HG02610 (cell line): Measurements from ENCODE around the gene OGDHL.
"Not testable (repeated sequence)": the region's sequence is repeated elsewhere in the genome, so short reads cannot be mapped to it uniquely, and the experiment has no call there.

Experiments
- ATAC-seq: cut with Tn5 transposase; IDR thresholded peaks from one replicate; pipeline ENCODE4 v1.9.1; 2021; ENCODE audit warnings: mild to moderate bottlenecking, moderate library complexity; ENCODE audit not compliant: unreplicated experiment

OGDHL gene

DNA sequence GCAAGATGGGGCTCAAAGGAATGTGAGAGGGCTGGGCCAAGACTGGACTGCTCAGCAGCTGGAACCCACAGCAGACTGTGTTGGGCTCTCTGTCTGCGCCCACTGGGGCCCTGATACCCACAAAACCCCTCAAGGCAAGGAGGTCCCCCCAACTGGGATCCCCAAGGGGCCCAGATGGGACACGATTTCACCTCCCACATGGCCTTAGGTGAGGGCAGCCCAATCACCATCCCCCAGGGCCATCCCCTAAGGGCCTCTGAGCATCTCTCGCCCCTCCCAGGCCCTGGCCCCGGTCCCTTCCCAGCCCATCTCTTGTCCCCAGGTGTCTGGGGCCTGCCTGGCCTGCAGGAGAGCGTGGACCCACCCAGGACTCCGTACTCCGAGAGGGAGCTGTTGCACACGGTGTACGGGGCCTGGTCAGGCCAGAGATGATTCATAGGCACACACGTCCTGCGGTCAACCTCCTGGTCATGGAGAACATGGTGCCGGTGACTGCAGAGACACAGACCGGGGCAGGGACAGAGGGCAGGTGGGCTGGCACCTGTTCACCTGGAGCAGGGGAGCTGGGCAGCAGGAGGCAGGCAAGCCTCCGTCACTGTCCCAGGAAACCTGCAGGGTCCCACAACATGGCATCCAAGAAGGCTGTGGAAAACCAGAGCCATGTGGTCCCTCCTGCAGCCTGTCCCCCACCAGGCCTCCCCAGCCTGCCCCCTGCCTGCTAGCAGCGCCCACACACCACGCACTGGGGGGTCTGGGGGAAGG, 21.6 kb downstream of the OGDHL start:
- ATAC-seq, result no peak

DNA sequence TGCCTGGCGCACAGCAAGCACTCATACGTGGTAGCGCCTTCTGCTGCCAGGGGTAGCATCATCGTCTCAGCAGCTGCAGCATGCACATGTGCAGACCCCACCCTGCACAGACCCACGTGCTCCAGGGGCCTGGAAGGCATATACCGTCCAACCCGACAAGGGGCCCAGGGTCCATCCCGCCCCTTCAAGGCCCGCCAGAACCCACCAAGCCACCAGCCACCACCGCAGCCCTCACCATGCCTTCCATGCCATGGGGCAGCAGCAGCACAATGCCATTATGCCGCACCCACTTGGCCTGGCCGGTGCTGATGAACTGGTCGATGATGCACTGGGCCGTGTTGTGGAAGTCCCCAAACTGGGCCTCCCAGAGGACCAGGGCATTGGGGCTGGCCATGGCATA, 22.7 kb downstream of the OGDHL start:
- ATAC-seq, result no peak

DNA sequence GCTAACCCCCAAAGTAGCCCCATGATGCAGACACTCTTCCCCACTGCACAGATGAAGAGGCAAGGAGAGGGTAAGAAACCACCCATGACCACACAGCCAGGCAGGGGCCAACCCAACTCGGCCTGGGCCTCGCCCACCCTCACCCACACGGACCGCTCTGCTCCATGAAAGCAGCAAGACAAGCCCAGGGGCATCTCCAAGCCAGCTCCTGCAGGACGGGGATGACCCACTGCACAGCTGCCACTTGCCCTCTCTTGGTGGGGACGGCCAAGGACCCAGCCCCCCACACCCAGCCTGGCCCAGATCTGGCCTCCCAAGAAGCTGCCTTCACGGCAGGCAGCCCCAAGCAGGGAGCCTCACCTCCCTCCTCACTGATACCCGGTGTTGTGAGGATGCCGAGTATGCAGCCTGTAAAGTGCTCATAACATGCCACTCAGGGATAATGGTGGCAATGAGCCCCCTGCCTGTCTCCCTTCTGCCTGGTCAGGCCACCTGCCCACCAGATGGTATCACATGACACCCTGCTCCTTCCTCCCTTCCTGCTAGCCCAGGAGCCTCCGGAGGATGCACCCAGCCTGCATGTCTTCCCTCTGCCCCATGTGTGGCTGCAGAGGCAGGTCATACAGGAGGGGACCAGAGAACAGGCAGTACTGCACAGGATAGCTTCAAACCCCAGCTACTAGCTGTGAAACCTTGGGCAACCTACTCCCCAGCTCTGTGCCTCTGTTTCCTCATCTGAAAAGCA, 23.3 kb downstream of the OGDHL start:
- ATAC-seq, result no peak

DNA sequence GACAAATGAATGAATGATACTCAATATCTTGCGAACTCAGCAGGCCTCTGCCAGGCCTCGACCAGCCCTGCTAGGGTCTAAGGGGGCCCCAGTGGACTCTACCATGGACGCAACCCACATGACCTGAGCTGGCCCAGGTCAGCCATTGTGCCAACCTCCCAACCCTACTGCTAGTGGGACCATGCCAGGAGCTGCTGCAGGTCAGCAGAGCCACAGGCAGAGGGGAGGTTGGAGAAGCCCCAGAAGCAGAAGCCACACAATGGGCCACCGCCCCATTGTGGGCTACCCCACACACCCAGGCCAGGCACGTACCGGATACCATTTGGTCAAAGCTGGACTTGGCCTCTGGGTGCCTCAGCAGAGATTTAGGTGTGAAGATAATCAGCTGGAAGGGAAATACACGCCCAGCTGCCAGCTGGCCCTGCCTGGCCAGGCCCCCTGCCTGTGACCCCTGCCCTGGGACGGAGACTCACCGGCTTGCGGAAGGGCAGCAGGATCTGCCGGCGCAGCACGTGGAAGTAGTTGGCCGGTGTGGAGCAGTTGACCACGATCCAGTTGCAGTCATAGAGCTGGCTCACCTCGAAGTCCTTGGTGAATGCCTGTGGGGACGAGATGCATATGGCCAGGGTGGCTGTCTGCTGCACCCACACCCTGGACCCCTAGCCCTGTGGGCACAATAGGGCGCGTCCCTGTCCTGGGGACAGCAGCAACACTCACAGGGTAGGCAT, 24.5 kb downstream of the OGDHL start:
- ATAC-seq, result no peak

DNA sequence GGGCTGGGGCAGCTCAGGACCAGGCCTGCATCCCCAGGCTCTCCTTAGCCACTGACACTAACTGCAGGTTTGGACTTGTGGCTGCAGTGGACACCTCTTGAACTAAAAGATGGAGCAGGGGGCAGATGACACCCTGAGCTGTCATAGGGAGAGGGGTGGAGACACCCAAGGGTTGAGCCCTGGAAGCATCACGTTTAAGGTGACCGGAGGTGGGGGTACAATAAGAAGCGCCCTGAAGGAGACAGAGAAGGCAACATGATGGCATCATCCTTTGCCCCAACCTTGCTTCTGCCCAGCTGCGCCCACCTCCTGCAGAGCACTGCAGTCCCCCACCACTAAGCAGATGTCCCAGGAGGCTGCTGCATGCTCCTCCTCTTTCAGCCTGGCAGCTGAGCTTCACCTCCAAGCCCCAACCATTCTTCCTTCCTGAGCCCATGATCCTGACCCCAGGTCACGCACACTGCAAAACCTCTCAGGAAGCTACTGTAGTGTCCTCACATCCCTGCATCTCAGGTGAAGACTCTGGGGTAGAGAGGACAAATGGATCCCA, 25.5 kb downstream of the OGDHL start:
- ATAC-seq, result no peak

DNA sequence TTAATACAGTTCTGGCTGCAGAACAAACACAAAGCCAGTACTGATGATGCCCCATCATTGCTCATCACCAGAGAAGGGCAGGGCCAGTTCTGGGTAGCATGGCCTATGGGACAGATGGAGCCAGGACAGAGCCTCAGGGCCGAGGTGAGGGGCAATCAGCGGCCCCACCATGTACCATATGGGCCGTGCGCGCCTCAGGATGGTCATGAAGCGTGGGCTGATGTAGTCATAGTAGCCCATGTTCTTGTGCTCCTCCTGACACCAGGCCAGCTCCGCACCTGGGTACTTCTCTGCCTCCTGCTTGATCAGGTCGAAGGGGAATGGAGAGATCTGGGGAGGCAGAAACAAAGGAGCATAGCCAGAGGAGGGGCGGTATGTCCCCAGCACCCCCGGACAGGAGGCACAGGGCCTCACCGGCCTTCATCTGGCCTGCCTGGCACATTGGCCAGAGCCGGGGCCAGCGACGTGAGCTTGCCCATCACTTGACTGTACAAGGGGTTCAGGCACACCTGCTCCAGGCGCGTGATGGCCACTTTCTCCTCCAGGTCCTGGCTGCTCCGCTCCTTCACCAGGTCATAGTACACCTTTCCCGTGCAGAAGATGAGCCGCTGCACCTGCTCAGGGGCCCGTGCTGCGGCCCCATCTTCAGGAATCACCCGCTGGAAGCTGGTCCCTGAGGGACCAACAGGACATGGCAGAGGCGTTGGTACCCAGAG, 26.1 kb downstream of the OGDHL start:
- no peak for ATAC-seq

DNA sequence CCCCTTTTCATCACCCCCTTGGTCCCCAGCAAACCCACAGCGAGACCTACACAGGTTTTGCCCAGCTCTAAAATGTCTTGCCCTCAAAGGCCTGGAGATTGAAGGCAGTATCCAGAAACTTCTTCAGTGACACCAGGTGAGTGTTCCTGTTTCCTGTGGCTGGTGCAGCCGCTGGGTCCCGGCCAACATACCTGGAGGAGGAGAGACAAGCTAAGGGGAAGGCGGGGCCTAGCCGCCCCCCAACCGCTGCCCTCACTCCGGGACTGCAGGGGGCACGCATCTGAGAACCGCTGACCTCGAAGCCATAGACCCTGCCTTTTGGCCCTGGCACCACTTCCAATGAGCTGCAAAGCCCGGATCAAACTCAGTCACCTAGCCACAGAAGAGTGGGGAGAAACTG, 27.0 kb downstream of the OGDHL start:
- no peak for ATAC-seq

DNA sequence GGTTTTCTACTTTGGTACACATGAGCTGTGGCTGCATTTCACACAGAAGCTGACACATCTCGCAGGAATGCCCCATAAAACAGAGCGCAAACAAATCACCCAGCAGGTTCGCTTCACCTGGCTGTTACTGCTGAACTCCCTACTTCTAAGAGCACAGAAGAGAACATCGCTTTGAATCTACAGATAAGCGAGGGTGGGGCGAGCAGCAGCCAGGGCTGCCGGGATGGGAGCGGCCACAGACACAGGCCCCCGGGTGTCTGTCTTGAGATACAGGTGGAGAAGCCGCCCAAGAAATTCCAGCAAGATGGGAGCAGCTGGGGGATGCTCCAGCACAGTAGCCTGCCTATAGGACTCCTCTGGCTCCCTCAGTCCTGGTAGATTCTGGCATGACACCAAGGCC, 27.4 kb downstream of the OGDHL start:
- no peak for ATAC-seq

DNA sequence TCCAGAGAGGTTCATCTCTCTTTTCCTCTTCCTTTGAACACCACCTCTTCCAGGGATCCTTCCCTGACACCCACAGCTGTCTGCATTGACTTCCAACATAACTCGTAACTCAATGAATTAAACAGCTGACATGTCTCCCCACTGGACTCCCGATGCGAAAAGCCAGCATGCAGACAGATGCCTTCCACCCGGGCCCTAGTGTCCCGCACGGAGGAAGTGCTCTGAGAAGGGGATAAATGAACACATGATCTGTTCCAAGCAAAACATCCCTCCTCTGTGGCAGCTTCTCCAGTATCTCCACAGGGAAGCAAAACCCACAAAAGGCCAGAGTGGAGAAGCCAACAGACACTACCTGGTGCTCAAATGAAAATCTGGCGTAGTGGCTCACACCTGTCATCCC, 28.3 kb downstream of the OGDHL start:
- ATAC-seq, result no peak

DNA sequence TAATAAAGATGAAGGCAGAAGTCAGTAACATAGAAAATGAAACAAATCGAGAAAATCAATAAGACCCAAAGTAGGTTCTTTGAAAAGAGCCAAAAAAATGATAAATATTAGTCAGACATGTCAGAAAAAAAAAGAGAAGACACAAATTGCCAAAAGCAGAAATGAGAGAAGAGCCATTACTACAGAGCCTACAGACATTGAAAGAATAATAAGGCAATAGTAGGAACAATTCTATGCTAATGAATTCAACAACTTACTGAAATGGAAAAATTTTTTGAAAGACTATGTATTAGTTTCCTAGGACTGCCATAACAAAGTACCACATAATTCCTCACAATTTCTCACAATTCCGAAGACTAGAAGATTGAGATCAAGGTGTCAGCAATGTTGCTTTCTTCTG, 35.5 kb downstream of the OGDHL start:
- ATAC-seq, result no peak

DNA sequence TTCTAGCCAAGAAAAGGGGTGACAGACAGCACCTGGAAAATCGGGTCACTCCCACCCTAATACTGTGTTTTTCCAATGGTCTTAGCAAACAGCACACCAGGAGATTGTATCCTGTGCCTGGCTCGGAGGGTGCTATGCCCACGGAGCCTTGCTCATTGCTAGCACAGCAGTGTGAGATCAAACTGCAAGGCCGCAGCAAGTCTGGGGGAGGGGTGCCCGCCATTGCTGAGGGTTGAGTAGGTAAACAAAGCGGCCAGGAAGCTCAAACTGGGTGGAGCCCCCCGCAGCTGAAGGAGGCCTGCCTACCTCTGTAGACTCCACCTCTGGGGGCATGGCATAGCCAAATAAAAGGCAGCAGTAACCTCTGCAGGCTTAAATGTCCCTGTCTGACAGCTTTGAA, 47.0 kb downstream of the OGDHL start:
- ATAC-seq, result not testable (repeated sequence)

DNA sequence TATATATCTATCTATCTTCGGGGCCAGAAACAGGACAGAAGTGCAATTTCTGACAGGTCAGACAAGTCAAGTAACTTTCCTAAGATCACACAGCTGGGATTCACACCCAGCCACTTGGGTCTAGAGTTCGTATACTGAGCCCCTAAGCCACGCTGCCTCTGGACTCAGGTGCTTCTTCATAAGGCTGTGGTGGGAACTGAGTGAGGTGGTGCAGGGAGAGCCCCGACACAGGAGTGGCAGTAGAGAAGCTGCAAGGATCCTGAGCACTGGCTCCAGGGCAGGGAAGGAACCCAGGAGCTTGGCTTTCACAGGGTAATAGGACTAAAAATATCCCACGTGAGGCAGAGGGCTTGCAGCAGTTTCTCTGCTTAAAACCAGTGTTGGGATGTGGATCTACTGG, 48.9 kb downstream of the OGDHL start:
- no peak for ATAC-seq

DNA sequence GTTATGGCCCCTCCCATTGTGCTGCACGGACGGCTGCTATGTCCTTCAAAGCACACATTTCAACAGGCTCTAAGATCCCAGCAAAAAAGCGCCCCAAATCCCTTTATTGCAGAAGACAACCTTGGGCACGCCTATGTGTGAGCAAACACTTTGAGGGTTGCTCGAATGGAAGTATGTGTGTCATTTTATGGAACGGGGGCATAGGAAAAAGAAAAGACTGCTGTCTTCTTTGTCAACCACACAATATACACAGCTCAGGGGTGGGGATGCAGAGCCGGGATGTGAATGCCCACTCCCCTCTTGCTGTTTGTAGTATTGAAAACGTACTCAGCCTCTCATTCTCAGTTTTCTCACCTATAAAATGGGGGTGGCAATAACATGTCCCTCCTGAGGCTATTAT, 50.6 kb downstream of the OGDHL start:
- ATAC-seq, result no peak

DNA sequence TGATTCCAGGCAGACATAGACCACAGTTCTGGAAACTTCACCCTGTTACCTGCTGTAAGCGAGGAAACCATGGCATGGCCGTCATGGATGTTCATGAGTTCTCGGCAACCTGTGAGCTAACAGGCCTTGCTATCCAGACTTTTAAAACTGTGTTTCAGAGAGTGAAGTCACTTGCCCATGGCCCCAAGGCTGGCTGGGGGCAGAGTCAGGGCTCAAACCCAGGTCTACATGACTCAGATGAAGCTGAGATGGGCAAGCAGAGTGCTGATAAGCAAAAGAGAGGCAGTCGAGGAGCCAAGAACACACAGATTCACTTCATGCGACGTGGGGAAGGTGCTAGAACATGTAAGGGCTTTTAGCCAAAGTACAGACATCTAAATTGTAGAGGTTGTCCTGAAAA, 51.2 kb downstream of the OGDHL start:
- ATAC-seq, result no peak

DNA sequence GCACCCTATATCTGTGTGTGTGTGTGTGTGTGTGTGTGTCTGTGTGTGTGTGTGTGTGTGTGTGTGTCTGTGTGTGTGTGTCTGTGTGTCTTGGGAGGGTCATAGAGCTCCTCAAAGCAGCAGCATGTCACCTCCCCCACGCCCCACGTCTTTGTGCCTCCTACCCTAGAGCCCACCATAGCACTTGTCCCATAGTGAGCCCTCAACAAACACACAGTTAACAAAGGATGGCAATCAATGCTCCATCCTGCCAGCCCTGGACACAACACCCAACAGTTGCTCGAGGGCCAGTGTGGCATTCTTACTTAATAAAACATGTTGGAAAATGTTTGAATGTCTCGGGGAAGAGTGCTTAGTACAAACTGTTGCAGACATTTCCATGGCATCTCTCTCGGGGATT, 52.2 kb downstream of the OGDHL start:
- no peak for ATAC-seq

DNA sequence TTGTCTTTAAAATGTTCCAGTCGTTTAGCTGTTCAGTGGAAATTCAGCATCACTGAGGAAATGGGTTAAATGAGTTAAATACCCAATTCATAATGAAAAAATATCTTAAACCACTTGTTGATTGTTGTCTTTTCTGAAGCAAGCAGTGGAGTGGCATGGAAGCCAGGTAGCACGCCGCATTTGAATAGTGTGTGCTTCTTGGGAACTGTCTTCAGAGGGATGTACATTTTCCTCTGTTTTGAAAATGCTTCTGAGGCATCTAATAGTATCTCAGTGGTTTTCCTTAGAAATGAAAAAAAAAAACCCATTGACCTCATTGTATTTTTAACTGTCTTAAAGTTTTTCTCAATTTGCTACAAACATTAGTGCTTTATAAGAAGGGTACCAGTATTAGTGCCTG, 54.5 kb downstream of the OGDHL start:
- no peak for ATAC-seq

DNA sequence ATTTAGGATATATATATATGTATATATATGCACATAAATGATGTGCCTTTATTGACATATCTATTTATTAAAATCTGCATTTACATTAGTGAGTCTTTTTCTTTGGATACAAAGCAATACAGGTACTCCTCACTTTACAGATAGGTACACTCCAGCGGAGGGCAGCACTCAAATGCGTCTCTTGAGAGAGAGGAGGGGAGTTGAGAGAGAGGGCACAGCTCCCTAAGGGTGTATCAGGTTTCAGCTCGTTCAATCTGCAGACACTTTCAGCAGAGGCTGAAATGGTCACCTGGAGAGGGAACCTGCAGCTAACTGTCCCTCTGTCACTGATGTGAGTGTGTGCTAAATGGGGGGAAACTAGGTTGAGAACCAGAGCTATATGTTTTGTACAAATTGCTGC, 61.1 kb downstream of the OGDHL start:
- no peak for ATAC-seq

DNA sequence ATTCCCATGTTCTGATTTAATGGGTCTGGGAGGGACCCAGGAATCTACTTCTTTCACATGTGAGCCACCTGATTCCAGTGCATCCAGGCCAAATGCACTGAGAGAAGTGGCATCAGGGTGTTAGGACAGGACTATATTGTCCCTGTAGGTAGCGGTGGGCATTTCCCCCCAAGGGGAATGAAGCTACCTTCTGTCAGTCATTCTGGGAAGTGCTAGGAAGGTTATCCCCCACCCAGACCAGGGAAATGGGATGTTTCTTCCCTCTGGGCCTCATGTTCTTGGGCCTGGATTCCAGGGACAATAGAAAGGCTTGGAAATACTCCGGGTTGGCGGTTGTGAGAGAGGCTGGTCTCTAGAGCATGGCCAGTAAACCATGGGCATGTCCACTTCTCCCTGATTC, 61.9 kb downstream of the OGDHL start:
- no peak for ATAC-seq

DNA sequence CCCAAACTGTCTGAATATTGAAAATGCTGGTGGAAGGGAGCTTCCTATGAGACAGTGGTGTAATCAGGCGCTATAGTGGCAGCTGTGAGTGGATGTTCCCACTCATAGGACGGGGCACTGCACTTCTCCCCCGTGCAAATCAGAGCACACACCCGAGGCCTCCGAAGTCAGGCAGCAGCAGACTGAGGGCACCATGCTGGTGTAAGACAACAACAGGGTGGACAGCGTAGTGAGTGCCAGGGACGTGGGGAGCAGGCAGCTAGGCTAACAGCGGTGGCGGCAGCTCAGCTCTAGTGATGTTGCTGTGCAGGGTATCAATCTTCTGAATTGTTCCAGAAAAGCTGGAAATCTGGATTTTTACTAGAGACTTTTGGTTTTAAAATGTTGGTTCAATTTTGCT, 63.4 kb downstream of the OGDHL start:
- ATAC-seq, result no peak

DNA sequence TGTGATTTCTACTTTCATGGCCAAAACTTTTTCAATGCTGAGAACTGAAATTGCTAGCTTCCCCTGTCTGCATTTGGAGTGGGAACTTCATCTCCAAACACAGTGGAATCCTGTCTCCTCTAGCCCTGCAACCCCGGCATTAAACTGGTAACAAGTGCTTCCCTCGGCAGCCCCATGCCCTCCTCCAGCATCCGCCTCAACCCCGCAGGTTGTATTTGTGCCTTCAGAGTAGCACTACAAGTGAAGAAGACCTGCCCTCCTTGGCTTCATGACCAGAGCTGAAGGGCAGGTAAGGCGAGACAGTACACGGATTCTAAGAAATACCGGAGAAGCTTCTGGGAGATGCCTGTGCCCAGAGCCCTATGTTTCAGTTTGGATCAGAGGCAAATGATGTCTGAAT, 65.8 kb downstream of the OGDHL start:
- no peak for ATAC-seq

DNA sequence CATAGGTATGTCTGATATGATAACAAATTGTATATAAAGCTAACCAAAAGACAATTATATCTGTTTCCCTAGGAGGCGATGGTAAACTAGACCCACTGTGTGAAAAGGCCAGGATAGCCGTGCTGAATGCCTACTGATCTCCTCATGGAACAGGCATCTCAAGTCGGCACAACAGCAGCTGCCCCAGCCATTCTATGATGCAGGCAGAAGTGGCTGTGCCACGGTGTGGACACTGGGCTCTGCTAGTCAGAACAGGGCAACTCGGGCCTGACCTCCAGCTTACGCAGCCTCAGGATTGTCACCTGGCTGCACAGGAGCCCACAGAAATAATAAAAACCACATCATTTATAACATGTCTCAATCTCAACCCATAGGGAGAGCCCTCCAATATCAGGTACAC, 67.7 kb downstream of the OGDHL start:
- no peak for ATAC-seq
